ENCODE results near the gene NUDC.

Gene NUDC

GRCh38 chr1:26991310-26992116 is 70.0 kb downstream of the NUDC start:
- no peak for DNase-seq (ENCODE audit: low read depth)

GRCh38 chr1:26993237-26994019 is 71.9 kb downstream of the NUDC start, which contains the start of gene TRNP1:
TRNP1 (plus strand) TSS chr1:26993692; CDS start chr1:26993787, 95 bp downstream.
- DNase-seq (ENCODE audit: low read depth) = no peak

- no peak for DNase-seq (ENCODE audit: low read depth)
These were observed 72.7 kb downstream of the NUDC start for GRCh38 chr1:26994020-26994786.

- DNase-seq (ENCODE audit: low read depth) = no peak
These were observed 73.4 kb downstream of the NUDC start for GRCh38 chr1:26994787-26995517.

GRCh38 chr1:26996024-26996423 is 74.5 kb downstream of the NUDC start:
- peak; percentile 60 for DNase-seq (ENCODE audit: low read depth)

Data from HS-5 (cell line).